Caco-2 (cell line): ENCODE data around the gene KCNIP1. TPM values are rescaled to one million over a fixed set of nuclear protein-coding genes. Genes with fewer than 3 reads are reported as not detected.

Source experiments
- BruUV-seq: library from RNA; stranded (reverse); fragments of 400-500 nt; replicated peaks from 2 replicates; lab custom pipeline; 2021; lab: Mats Ljungman, UMichigan
- CTCF ChIA-PET: fragments of 300-600 bp; sonication (Branson Sonifier 250); formaldehyde crosslinking; loops from one replicate; lab custom pipeline; 2022; ENCODE audit warnings: antibody characterized with exemption; lab: Charles Lee
- POLR2A ChIA-PET: fragments of 300-600 bp; sonication (Branson Sonifier 250); formaldehyde crosslinking; loops from one replicate; lab custom pipeline; 2022; ENCODE audit warnings: antibody characterized with exemption; lab: Charles Lee
- DNase-seq, 2 experiments: peaks; one replicate each; pipeline versions ENCODE4 v3.0.0 to v3.0.0-alpha.2; 2020 to 2022
- H3K27me3 ChIP-seq: replicated peaks from 2 replicates; pipeline ENCODE4 v1.6.0; 2011; ENCODE audit warnings: low read length; ENCODE audit not compliant: control insufficient read depth, insufficient read depth
- H3K36me3 ChIP-seq: 2 replicates; pipeline ENCODE4 v1.5.1; 2011; ENCODE audit warnings: low read length; ENCODE audit not compliant: control insufficient read depth, insufficient read depth
- H3K4me1 ChIP-seq: fragments of 250-450 bp; sonication (Bioruptor Pico); 2 replicates; pipeline ENCODE4 v1.5.1; 2020; ENCODE audit warnings: mild to moderate bottlenecking
- H3K4me3 ChIP-seq: 2 replicates; pipeline ENCODE4 v1.5.1; 2011; ENCODE audit warnings: low read depth, mild to moderate bottlenecking, control low read depth, low read length
- H3K9me3 ChIP-seq: fragments of 250-450 bp; sonication (Bioruptor Pico); 2 replicates; pipeline ENCODE4 v1.5.1; 2020; ENCODE audit warnings: mild to moderate bottlenecking, moderate library complexity
- H3K27ac Mint-ChIP-seq: one replicate; pipeline ENCODE4 v1.8.0; 2022; ENCODE audit warnings: mixed read lengths; ENCODE audit not compliant: unreplicated experiment
- H3K27me3 Mint-ChIP-seq: one replicate; pipeline ENCODE4 v1.8.0; 2022; ENCODE audit warnings: mixed read lengths; ENCODE audit not compliant: insufficient read depth, unreplicated experiment
- H3K36me3 Mint-ChIP-seq: one replicate; pipeline ENCODE4 v1.8.0; 2022; ENCODE audit warnings: mild to moderate bottlenecking, mixed read lengths; ENCODE audit not compliant: insufficient read depth, unreplicated experiment
- H3K4me1 Mint-ChIP-seq: one replicate; pipeline ENCODE4 v1.8.0; 2022; ENCODE audit warnings: low read depth, mixed read lengths; ENCODE audit not compliant: unreplicated experiment
- H3K4me3 Mint-ChIP-seq: one replicate; pipeline ENCODE4 v1.8.0; 2022; ENCODE audit warnings: mild to moderate bottlenecking, moderate library complexity, mixed read lengths; ENCODE audit not compliant: unreplicated experiment
- H3K9me3 Mint-ChIP-seq: one replicate; pipeline ENCODE4 v1.8.0; 2022; ENCODE audit warnings: mixed read lengths; ENCODE audit not compliant: unreplicated experiment
- intact Hi-C: fragments of 100-400 bp; cut with micrococcal nuclease; formaldehyde crosslinking; loops from one replicate; pipeline ENCODE4 v1.10.0; 2022; ENCODE audit not compliant: unreplicated experiment
- total RNA-seq: library from RNA; stranded (reverse); gene quantifications from 2 replicates; pipeline ENCODE4 v1.2.3, GENCODE V29; 2022
- TF ChIP-seq, protein P1 (sequence below), 2 experiments: fragments of 200-600 bp in 1 of 2; IDR thresholded peaks; 1 replicate in 1 of 2; 2 replicates in 1 of 2; pipeline versions ENCODE4 v1.5.1 to v1.8.0; 2011 to 2022; ENCODE audit warnings: antibody characterized with exemption in 1 of 2, control low read depth in 1 of 2, inconsistent platforms in 1 of 2, low read depth in 1 of 2, low read length in 1 of 2, mild to moderate bottlenecking in 1 of 2, moderate library complexity in 1 of 2; ENCODE audit not compliant: insufficient read depth in 1 of 2, severe bottlenecking in 1 of 2, unreplicated experiment in 1 of 2

Gene KCNIP1
- total RNA-seq, 1 experiment from 2014 or later, result not detected

DNA sequence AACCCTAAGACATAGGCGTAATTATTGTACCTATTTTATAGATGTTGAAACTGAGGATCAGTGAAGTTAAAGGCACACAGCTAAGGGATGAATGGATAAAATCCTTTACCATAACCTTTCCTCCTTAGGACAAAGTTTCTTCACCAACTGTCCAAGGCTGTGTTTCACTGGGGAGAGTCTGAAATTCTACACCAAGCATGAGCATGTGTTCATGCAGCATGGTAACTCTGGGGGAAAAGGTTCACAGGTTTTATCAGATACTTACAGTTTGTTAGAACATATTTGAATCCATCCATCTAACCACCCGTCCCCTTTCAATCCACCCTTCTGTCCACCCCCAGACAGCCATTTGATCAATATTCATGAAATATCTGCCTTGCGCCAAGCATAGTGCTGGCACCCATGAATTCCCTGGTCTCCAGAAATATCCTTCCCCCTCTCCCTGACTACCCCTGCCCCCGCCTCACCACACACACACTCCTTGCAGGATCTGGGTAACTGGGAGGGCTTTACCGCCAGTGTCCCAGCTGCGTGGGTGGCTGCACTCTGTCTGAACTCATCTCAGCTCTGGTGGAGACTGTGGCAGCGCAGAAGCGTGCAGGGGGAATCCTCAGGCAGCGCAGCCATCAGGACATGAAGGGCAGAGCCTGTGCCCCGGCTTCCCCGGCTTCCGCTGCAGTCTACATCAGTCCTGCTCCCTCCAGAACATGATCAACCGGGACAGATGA lies 6.3 kb upstream of the KCNIP1 start:
- POLR2A ChIA-PET, result no interaction called here
- Mint-ChIP-seq H3K36me3 (no peaks in the 10 kb centered on the region), H3K27ac (no peak overlapping the region), H3K4me1 (peaks cover 11% of the 10 kb centered on the region), H3K4me3 (no peak overlapping the region), H3K9me3 (no peaks in the 10 kb centered on the region), H3K27me3 (no peaks in the 10 kb centered on the region)
- BruUV-seq, result no TSS peak
- Histone ChIP-seq H3K4me1 (peaks cover 12% of the 10 kb centered on the region), H3K36me3 (no peaks in the 10 kb centered on the region), H3K9me3 (no peaks in the 10 kb centered on the region), H3K4me3 (no peak overlapping the region), H3K27me3 (no peaks in the 10 kb centered on the region)
- DNase-seq, result no peak
- TF ChIP-seq, protein P1, sequence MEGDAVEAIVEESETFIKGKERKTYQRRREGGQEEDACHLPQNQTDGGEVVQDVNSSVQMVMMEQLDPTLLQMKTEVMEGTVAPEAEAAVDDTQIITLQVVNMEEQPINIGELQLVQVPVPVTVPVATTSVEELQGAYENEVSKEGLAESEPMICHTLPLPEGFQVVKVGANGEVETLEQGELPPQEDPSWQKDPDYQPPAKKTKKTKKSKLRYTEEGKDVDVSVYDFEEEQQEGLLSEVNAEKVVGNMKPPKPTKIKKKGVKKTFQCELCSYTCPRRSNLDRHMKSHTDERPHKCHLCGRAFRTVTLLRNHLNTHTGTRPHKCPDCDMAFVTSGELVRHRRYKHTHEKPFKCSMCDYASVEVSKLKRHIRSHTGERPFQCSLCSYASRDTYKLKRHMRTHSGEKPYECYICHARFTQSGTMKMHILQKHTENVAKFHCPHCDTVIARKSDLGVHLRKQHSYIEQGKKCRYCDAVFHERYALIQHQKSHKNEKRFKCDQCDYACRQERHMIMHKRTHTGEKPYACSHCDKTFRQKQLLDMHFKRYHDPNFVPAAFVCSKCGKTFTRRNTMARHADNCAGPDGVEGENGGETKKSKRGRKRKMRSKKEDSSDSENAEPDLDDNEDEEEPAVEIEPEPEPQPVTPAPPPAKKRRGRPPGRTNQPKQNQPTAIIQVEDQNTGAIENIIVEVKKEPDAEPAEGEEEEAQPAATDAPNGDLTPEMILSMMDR (IDR thresholded peaks at IDR 0.05; ENCODE audit: insufficient read depth in 1 of 2, low read depth in 1 of 2, low read length in 1 of 2, severe bottlenecking in 1 of 2, unreplicated experiment in 1 of 2), result no peak
- intact Hi-C loops, result loop anchor here (2.0 kb wide), 1 partner anchor 45 kb away; no protein-coding TSS in a partner anchor
- CTCF ChIA-PET, result no interaction called here

DNA sequence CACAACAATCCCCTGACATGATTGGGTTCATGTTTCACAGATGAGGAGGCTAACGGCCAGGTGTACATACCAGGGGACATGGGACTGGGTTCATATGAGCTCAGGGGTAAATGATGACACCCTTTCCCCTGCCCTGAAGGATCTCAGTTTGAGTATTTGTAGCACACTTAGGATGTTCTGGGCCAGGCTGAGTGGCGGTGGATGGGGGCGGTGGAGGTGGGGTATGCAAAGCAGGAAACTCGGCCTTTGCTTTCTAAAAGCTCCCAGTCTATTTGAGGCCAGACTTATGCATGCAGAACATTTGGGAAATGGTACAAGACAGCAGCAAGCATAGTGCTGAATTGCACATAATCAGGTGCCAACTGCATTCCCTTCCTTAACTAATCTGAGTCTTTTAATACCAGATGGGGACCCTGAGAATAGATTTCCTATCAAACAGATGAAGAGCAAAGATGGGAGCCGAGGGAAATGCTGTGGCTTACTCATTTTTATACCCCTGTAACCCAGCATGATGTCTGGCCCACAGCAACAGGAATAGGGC lies 4.9 kb upstream of the KCNIP1 start:
- Mint-ChIP-seq H3K4me3 (no peak overlapping the region), H3K9me3 (no peaks in the 10 kb centered on the region), H3K4me1 (peaks cover 11% of the 10 kb centered on the region), H3K27ac (no peak overlapping the region), H3K27me3 (no peaks in the 10 kb centered on the region), H3K36me3 (no peaks in the 10 kb centered on the region)
- Histone ChIP-seq H3K4me1 (peaks cover 12% of the 10 kb centered on the region), H3K4me3 (no peak overlapping the region), H3K9me3 (no peaks in the 10 kb centered on the region), H3K27me3 (no peaks in the 10 kb centered on the region), H3K36me3 (no peaks in the 10 kb centered on the region)
- TF ChIP-seq, protein P1 (IDR thresholded peaks at IDR 0.05; ENCODE audit: insufficient read depth in 1 of 2, low read depth in 1 of 2, low read length in 1 of 2, severe bottlenecking in 1 of 2, unreplicated experiment in 1 of 2), result no peak
- POLR2A ChIA-PET, result no interaction called here
- DNase-seq, result no peak
- CTCF ChIA-PET, result no interaction called here
- intact Hi-C loops, result loop anchor here (2.0 kb wide), 1 partner anchor 44 kb away; no protein-coding TSS in a partner anchor
- BruUV-seq, result no TSS peak

DNA sequence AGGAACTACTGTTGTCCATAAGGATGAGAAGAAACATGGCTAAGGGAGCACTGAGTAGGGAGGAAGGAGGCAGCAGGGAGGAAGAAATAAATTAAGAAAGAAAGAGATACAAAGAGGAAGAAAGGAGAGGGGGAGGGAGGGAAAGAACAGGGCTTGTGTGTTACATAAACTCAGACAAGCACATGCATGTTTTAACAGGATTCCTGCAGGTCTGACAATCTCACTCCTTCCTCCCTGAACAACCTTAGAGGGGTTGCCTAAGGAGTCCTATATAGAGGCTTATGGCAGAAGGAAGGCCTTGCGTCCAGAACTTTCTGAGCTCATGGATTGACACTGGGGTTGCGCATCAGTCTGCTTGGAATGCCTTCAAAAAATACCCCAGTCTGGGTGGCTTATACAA lies 4.2 kb upstream of the KCNIP1 start:
- DNase-seq, result no peak
- Mint-ChIP-seq H3K27me3 (no peaks in the 10 kb centered on the region), H3K4me3 (no peak overlapping the region), H3K4me1 (peaks cover 11% of the 10 kb centered on the region), H3K36me3 (no peaks in the 10 kb centered on the region), H3K27ac (no peak overlapping the region), H3K9me3 (no peaks in the 10 kb centered on the region)
- no peak overlapping the region for H3K4me3 ChIP-seq
- ChIA-PET POLR2A (no interaction called here), CTCF (no interaction called here)
- BruUV-seq, result no TSS peak
- TF ChIP-seq, protein P1 (IDR thresholded peaks at IDR 0.05; ENCODE audit: insufficient read depth in 1 of 2, low read depth in 1 of 2, low read length in 1 of 2, severe bottlenecking in 1 of 2, unreplicated experiment in 1 of 2), result no peak
- no peaks in the 10 kb centered on the region for H3K36me3 ChIP-seq
- H3K9me3 ChIP-seq, result no peaks in the 10 kb centered on the region
- intact Hi-C loops, result loop anchor here (2.0 kb wide), 1 partner anchor 43 kb away; no protein-coding TSS in a partner anchor
- H3K4me1 ChIP-seq, result peaks cover 12% of the 10 kb centered on the region
- H3K27me3 ChIP-seq, result no peaks in the 10 kb centered on the region
